ACC112 (cell line): ENCODE measurements around the gene CDR2.
A peak's percentile ranks its signal among the peaks of the same experiment; 100 is the strongest.
"Not testable (repeated sequence)": the region's sequence is repeated elsewhere in the genome, so short reads cannot be mapped to it uniquely, and the experiment has no call there.

ENCODE experiments used
- H2AFZ ChIP-seq: fragments of 200-600 bp; sonication (generic); one replicate; pipeline ENCODE4 v1.6.0; 2017; ENCODE audit warnings: antibody characterized with exemption, low read length; ENCODE audit not compliant: unreplicated experiment
- H3K27ac ChIP-seq: fragments of 200-600 bp; sonication (generic); 2 replicates; pipeline ENCODE4 v1.5.1; 2014; ENCODE audit warnings: low read depth, mild to moderate bottlenecking, antibody characterized with exemption, low read length, moderate library complexity
- H3K27me3 ChIP-seq: fragments of 200-600 bp; sonication (generic); 2 replicates; pipeline ENCODE4 v1.6.1; 2014; ENCODE audit warnings: mild to moderate bottlenecking, antibody characterized with exemption, low read length, moderate library complexity, mixed read lengths; ENCODE audit not compliant: insufficient read depth
- H3K36me3 ChIP-seq: fragments of 200-600 bp; sonication (generic); 2 replicates; pipeline ENCODE4 v1.6.1; 2016; ENCODE audit warnings: mild to moderate bottlenecking, antibody characterized with exemption, low read length, moderate library complexity, mixed read lengths; ENCODE audit not compliant: insufficient read depth
- H3K4me1 ChIP-seq: fragments of 200-600 bp; sonication (generic); one replicate; pipeline ENCODE4 v1.6.1; 2016; ENCODE audit warnings: low read length, mixed read lengths; ENCODE audit not compliant: insufficient read depth, unreplicated experiment, control insufficient read depth
- H3K4me3 ChIP-seq: fragments of 200-600 bp; sonication (generic); 2 replicates; pipeline ENCODE4 v1.5.1; 2014; ENCODE audit warnings: mild to moderate bottlenecking, low read depth, low read length
- H3K79me2 ChIP-seq: fragments of 200-600 bp; sonication (generic); one replicate; pipeline ENCODE4 v1.6.0; 2016; ENCODE audit warnings: low read length; ENCODE audit not compliant: control insufficient read depth, unreplicated experiment, insufficient read depth

CDR2 gene

GRCh38 chr16:22379656-22380055 is 5.2 kb upstream of the CDR2 start:
- no peak overlapping the region for H3K4me3 ChIP-seq

GRCh38 chr16:22375963-22376640 is 1.7 kb upstream of the CDR2 start:
- no peak overlapping the region for H3K4me3 ChIP-seq
- no peaks in the 10 kb centered on the region for H3K36me3 ChIP-seq
- H2AFZ ChIP-seq = no peak overlapping the region
- H3K4me1 ChIP-seq = peaks cover 11% of the 10 kb centered on the region
- no peak overlapping the region for H3K27ac ChIP-seq
- H3K79me2 ChIP-seq = peaks cover 32% of the 10 kb centered on the region
- no peaks in the 10 kb centered on the region for H3K27me3 ChIP-seq

More at GRCh38 chr16:22379656-22380055, 5.2 kb upstream of the CDR2 start:
- H3K27ac ChIP-seq = no peak overlapping the region
- no peak overlapping the region for H2AFZ ChIP-seq
- no peaks in the 10 kb centered on the region for H3K36me3 ChIP-seq
- H3K79me2 ChIP-seq = no peaks in the 10 kb centered on the region
- H3K4me1 ChIP-seq = no peaks in the 10 kb centered on the region
- H3K27me3 ChIP-seq = no peaks in the 10 kb centered on the region

- H3K79me2 ChIP-seq = peaks cover 38% of the 10 kb centered on the region
- H2AFZ ChIP-seq = peak overlapping the region; percentile 51
- H3K36me3 ChIP-seq = no peaks in the 10 kb centered on the region
- H3K4me1 ChIP-seq = peaks cover 19% of the 10 kb centered on the region
- H3K4me3 ChIP-seq = peak overlapping the region; percentile 93
- H3K27me3 ChIP-seq = no peaks in the 10 kb centered on the region
- no peak overlapping the region for H3K27ac ChIP-seq
Measured at GRCh38 chr16:22375117-22375962, 921 bp upstream of the CDR2 start.

GRCh38 chr16:22373662-22374310 is 633 bp downstream of the CDR2 start:
- peak overlapping the region; percentile 93 for H2AFZ ChIP-seq
- no peaks in the 10 kb centered on the region for H3K27me3 ChIP-seq
- peak overlapping the region; percentile 59; the same call in 1 of the 2 replicates for H3K27ac ChIP-seq
- H3K4me1 ChIP-seq = peaks cover 34% of the 10 kb centered on the region
- H3K79me2 ChIP-seq = peaks cover 51% of the 10 kb centered on the region
- no peaks in the 10 kb centered on the region for H3K36me3 ChIP-seq
- H3K4me3 ChIP-seq = peak overlapping the region; percentile 93

- peak overlapping the region; percentile 93 for H3K4me3 ChIP-seq
- no peaks in the 10 kb centered on the region for H3K36me3 ChIP-seq
- peaks cover 58% of the 10 kb centered on the region for H3K79me2 ChIP-seq
- no peak overlapping the region for H2AFZ ChIP-seq
- peaks cover 39% of the 10 kb centered on the region for H3K4me1 ChIP-seq
- H3K27ac ChIP-seq = 0 out of 2 replicates have a peak overlapping the region, but pooled peaks have one; percentile 59
- H3K27me3 ChIP-seq = no peaks in the 10 kb centered on the region
Measured at GRCh38 chr16:22372882-22373661, 1.3 kb downstream of the CDR2 start.

GRCh38 chr16:22370038-22370820 is 4.2 kb downstream of the CDR2 start:
- peaks cover 87% of the 10 kb centered on the region for H3K79me2 ChIP-seq
- peak overlapping the region; percentile 0; the same call in 1 of the 2 replicates for H3K4me3 ChIP-seq
- peak overlapping the region; percentile 87 for H3K27ac ChIP-seq
- no peaks in the 10 kb centered on the region for H3K27me3 ChIP-seq
- H3K4me1 ChIP-seq = peaks cover 39% of the 10 kb centered on the region
- H3K36me3 ChIP-seq = peaks cover 8% of the 10 kb centered on the region
- no peak overlapping the region for H2AFZ ChIP-seq

- Histone ChIP-seq H3K4me3 (0 out of 2 replicates have a peak overlapping the region, but pooled peaks have one; percentile 0), H3K79me2 (peaks cover 96% of the 10 kb centered on the region), H2AFZ (no peak overlapping the region), H3K27ac (peak overlapping the region; percentile 87), H3K36me3 (peaks cover 8% of the 10 kb centered on the region), H3K4me1 (peaks cover 39% of the 10 kb centered on the region), H3K27me3 (no peaks in the 10 kb centered on the region)
Measured at GRCh38 chr16:22369221-22369811, 5.1 kb downstream of the CDR2 start.

- H3K4me1 ChIP-seq = peaks cover 39% of the 10 kb centered on the region
- H3K36me3 ChIP-seq = peaks cover 17% of the 10 kb centered on the region
Measured at GRCh38 chr16:22368200-22368826, 6.1 kb downstream of the CDR2 start.

GRCh38 chr16:22366889-22367288 is 7.5 kb downstream of the CDR2 start:
- no peak overlapping the region for H2AFZ ChIP-seq
- no peak overlapping the region for H3K27ac ChIP-seq
- no peak overlapping the region for H3K4me3 ChIP-seq
- H3K4me1 ChIP-seq = peaks cover 34% of the 10 kb centered on the region
- H3K79me2 ChIP-seq = peaks cover 92% of the 10 kb centered on the region
- no peaks in the 10 kb centered on the region for H3K27me3 ChIP-seq
- H3K36me3 ChIP-seq = peaks cover 24% of the 10 kb centered on the region

More at GRCh38 chr16:22368200-22368826, 6.1 kb downstream of the CDR2 start:
- H3K27ac ChIP-seq, H3K27me3 ChIP-seq, H3K4me3 ChIP-seq, H2AFZ ChIP-seq: not testable (repeated sequence)
- H3K79me2 ChIP-seq = peaks cover 95% of the 10 kb centered on the region
